K562 (cell line): ENCODE measurements around the gene DYNLT3.

Experiments
- CHCHD3 ChIP-seq: fragments of 250-450 bp; sonication (Bioruptor Pico); IDR thresholded peaks from 2 replicates; pipeline ENCODE4 v2.1.2; 2022; ENCODE audit warnings: mild to moderate bottlenecking
- GABPA ChIP-seq: fragments of 200-800 bp; sonication (Bioruptor generic); conservative IDR thresholded peaks from 2 replicates; pipeline ENCODE4 v1.6.1; 2016; ENCODE audit warnings: low read depth, missing genetic modification characterization, missing compliant biosample characterization
- POLR2A ChIP-seq: fragments of 450-650 bp; conservative IDR thresholded peaks from 2 replicates; pipeline ENCODE4 v1.6.1; 2016
- ZNF354B ChIP-seq: fragments of 250-450 bp; sonication (Bioruptor Pico); IDR thresholded peaks from 2 replicates; pipeline ENCODE4 v1.4.0; 2020
- ZNF589 ChIP-seq: fragments of 200-800 bp; sonication (Bioruptor generic); IDR thresholded peaks from 2 replicates; pipeline ENCODE4 v1.6.1; 2016; ENCODE audit warnings: low read depth, missing genetic modification characterization, missing compliant biosample characterization
- TF ChIP-seq, protein P1 (sequence below): sonication (generic); formaldehyde crosslinking; IDR thresholded peaks from 2 replicates; pipeline ENCODE4 v1.9.0; 2022; ENCODE audit warnings: mild to moderate bottlenecking, missing genetic modification reagents
- TF ChIP-seq, protein P2 (sequence below), 3 experiments: IDR thresholded peaks in 2 of 3; conservative IDR thresholded peaks in 1 of 3; 2 replicates each; pipeline ENCODE4 v1.5.1; 2011 to 2012; ENCODE audit warnings: low read length in 3 of 3, mild to moderate bottlenecking in 3 of 3, control low read depth in 2 of 3, improper control_type of control experiment in 1 of 3, inconsistent platforms in 1 of 3, low read depth in 1 of 3, mixed read lengths in 1 of 3, moderate library complexity in 1 of 3; ENCODE audit not compliant: insufficient read depth in 2 of 3

DNA sequence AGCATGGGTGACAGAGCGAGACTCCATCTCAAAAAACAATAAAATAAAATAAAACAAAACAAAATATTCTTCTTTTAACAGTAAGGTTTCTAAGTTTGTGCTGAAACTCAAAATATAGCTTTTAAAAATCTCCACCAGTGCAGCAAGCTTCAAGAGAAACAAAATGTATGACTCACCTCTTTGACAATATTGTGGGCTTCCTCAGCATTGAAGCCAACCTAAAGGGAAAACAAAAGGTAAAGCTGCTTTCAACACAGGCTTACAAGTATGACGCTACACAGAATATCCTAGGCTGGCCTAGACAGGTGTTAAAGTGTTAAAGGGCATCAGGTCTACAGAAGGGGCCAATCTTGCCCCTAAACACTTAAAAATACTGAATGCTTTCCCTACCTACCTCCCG lies 1.2 kb downstream of the DYNLT3 start:
- TF ChIP-seq, protein P1, sequence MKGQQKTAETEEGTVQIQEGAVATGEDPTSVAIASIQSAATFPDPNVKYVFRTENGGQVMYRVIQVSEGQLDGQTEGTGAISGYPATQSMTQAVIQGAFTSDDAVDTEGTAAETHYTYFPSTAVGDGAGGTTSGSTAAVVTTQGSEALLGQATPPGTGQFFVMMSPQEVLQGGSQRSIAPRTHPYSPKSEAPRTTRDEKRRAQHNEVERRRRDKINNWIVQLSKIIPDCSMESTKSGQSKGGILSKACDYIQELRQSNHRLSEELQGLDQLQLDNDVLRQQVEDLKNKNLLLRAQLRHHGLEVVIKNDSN = no peak
- TF ChIP-seq GABPA (tag) (no peak), POLR2A (no peak), ZNF354B (CRISPR knock-in tag) (no peak), ZNF589 (CRISPR knock-in tag) (no peak), CHCHD3 (CRISPR knock-in tag) (no peak)
- TF ChIP-seq, protein P2, sequence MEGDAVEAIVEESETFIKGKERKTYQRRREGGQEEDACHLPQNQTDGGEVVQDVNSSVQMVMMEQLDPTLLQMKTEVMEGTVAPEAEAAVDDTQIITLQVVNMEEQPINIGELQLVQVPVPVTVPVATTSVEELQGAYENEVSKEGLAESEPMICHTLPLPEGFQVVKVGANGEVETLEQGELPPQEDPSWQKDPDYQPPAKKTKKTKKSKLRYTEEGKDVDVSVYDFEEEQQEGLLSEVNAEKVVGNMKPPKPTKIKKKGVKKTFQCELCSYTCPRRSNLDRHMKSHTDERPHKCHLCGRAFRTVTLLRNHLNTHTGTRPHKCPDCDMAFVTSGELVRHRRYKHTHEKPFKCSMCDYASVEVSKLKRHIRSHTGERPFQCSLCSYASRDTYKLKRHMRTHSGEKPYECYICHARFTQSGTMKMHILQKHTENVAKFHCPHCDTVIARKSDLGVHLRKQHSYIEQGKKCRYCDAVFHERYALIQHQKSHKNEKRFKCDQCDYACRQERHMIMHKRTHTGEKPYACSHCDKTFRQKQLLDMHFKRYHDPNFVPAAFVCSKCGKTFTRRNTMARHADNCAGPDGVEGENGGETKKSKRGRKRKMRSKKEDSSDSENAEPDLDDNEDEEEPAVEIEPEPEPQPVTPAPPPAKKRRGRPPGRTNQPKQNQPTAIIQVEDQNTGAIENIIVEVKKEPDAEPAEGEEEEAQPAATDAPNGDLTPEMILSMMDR (IDR thresholded peaks at IDR 0.05 in 2 of 3, conservative IDR thresholded peaks at IDR 0.05 in 1 of 3; ENCODE audit: insufficient read depth in 2 of 3, low read depth in 1 of 3, low read length in 3 of 3) = no peak
